ENCODE data around the gene ENTPD1. TPM values are rescaled to one million over a fixed set of nuclear protein-coding genes. Genes with fewer than 3 reads are reported as not detected.
A peak's percentile ranks its signal among the peaks of the same experiment; 100 is the strongest.
"Not testable (repeated sequence)": the region's sequence is repeated elsewhere in the genome, so short reads cannot be mapped to it uniquely, and the experiment has no call there.

The ENTPD1 gene, protein sequence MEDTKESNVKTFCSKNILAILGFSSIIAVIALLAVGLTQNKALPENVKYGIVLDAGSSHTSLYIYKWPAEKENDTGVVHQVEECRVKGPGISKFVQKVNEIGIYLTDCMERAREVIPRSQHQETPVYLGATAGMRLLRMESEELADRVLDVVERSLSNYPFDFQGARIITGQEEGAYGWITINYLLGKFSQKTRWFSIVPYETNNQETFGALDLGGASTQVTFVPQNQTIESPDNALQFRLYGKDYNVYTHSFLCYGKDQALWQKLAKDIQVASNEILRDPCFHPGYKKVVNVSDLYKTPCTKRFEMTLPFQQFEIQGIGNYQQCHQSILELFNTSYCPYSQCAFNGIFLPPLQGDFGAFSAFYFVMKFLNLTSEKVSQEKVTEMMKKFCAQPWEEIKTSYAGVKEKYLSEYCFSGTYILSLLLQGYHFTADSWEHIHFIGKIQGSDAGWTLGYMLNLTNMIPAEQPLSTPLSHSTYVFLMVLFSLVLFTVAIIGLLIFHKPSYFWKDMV
- 0.06 and 0.17 TPM in 2 replicates for total RNA-seq (2014; rRNA removed; shearing (Covaris generic))

- no peak for DNase-seq (ENCODE audit: low read depth)
Observed at GRCh38 chr10:95756041-95756761, at the start of gene ENTPD1. ENTPD1 (plus strand) TSS chr10:95756163; CDS start chr10:95756240, 77 bp downstream.

GRCh38 chr10:95706573-95706972 is 49.4 kb upstream of the ENTPD1 start:
- DNase-seq (ENCODE audit: low read depth) = no peak

GRCh38 chr10:95706990-95707389 is 49.0 kb upstream of the ENTPD1 start:
- no peak for DNase-seq (ENCODE audit: low read depth)

- DNase-seq (ENCODE audit: low read depth) = no peak
Observed at GRCh38 chr10:95711492-95711891, 44.5 kb upstream of the ENTPD1 start.

- no peak for DNase-seq (ENCODE audit: low read depth)
Observed at GRCh38 chr10:95716466-95716865, 39.5 kb upstream of the ENTPD1 start.

DNA sequence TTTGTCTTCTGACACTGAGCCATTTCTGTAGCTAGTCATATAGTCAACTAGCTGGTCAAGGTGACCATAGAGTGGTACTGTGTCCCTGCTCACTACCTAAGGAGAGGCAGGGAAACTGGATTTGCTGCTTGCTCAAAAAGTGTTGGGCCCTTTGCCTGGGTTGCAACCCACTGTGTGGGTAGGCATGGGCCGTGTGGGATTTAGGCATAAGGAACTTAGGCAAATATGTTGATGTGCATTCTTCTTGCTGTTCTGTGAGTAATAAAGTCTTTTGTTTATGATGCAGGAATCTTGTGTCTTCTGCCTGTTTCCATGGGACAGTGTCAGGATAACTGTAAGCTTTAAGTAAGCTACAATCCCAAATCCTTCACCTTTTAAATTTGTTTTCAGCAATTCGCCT is 39.1 kb upstream of the ENTPD1 start:
- DNase-seq (ENCODE audit: low read depth) = no peak

DNA sequence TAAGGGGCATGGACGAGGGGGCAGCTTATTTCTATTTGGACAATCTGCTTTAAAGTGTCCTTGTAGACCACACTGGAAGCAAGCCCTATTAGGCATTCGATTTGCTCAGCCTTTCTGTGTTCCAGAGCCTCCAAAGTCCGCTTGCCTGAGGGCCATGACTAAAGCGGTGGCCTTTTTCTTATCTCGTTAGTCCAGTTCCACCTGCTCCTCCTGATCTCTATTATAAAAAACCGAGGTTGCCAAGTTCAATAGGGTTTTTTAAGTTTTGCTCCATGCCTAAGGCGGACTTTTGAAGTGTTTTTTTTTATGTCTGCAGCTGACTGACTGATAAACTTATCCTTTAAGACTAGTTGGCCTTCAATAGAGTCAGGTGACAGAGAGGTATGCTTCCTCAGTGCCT is 35.2 kb upstream of the ENTPD1 start:
- DNase-seq (ENCODE audit: low read depth) = not testable (repeated sequence)

- not testable (repeated sequence) for DNase-seq (ENCODE audit: low read depth)
Observed at GRCh38 chr10:95722496-95722895, 33.5 kb upstream of the ENTPD1 start.

DNA sequence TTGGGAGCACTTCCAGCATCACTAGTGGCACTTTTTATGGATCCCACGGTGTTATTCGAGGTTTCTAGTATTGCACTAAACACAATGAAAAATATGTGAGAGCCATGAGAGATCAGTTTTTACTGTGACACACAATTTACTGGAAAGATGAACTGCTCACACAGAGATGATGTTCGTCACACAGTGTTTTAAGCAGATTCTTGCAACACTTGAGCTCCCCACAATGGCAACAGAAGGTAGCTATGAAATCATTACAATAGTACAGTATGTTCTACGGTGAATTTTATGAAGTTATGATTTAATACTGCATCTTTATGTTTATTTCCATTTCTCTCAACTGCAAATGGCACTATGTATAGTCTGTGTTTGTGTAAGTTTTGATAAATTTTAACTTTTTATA is 27.4 kb upstream of the ENTPD1 start:
- no peak for DNase-seq (ENCODE audit: low read depth)

GRCh38 chr10:95729323-95730055 is 26.5 kb upstream of the ENTPD1 start:
- no peak for DNase-seq (ENCODE audit: low read depth)

DNA sequence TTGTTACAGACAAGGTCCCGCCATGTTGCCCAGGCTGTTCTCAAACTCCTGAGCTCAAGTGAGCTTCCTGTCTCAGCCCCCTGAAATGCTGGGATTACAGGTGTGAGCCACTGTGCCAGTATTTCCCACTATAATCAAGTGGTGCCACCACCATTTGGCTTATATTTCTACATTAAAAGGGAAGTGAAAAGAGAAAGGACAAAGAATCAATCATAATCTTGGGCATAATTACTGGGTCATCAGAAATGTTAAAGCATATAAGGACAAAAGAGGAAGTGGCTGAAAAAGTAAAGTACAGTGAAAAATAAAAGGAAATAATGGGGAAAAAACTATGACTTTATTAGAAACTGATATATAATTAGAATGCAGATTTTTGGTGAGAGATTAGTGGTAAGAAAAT is 25.7 kb upstream of the ENTPD1 start:
- DNase-seq (ENCODE audit: low read depth) = no peak

DNA sequence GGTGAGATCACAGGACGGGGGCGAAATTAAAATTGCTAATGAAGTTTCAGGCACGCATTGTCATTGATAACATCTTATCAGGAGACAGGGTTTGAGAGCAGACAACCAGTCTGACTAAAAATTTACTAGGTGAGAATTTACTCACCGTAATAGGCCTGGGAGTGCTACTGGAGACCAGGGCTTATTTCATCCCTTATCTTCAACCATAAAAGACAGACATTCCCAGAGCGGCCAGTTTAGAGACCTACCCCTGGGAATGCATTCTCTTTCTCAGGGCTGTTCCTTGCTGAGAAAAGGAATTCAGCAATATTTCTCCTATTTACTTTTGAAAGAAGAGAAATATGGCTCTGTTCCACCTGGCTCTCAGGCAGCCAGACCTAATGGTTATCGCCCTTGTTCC is 23.1 kb upstream of the ENTPD1 start:
- DNase-seq (ENCODE audit: low read depth) = not testable (repeated sequence)

- DNase-seq (ENCODE audit: low read depth) = no peak
Observed at GRCh38 chr10:95739056-95739455, 16.9 kb upstream of the ENTPD1 start.

GRCh38 chr10:95741807-95742467 is 14.0 kb upstream of the ENTPD1 start:
- peak; percentile 45 for DNase-seq (ENCODE audit: low read depth)

GRCh38 chr10:95742485-95742884 is 13.5 kb upstream of the ENTPD1 start:
- peak; percentile 30 for DNase-seq (ENCODE audit: low read depth)

- DNase-seq (ENCODE audit: low read depth) = no peak
Observed at GRCh38 chr10:95742962-95743535, 12.9 kb upstream of the ENTPD1 start.

DNA sequence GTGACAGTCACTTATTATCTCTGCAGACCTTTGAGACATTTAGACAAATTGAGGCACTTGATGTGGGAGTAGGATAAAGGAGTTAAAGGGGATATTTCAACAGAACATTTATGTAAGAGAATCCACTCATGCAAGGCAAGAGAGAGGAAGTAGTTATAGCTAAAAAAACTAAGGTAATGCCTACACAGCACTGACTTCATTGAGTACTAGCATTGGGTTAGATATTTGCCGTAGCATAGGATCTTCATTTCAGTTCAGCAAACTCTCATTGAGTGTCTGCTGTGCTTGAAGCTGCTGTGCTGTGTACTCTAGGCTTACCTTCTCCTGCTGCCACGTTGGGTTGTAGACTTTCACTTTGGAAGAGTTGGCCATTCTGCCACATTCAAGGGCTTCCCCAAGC is 10.5 kb upstream of the ENTPD1 start:
- no peak for DNase-seq (ENCODE audit: low read depth)

GRCh38 chr10:95748349-95748748 is 7.6 kb upstream of the ENTPD1 start:
- DNase-seq (ENCODE audit: low read depth) = no peak

DNA sequence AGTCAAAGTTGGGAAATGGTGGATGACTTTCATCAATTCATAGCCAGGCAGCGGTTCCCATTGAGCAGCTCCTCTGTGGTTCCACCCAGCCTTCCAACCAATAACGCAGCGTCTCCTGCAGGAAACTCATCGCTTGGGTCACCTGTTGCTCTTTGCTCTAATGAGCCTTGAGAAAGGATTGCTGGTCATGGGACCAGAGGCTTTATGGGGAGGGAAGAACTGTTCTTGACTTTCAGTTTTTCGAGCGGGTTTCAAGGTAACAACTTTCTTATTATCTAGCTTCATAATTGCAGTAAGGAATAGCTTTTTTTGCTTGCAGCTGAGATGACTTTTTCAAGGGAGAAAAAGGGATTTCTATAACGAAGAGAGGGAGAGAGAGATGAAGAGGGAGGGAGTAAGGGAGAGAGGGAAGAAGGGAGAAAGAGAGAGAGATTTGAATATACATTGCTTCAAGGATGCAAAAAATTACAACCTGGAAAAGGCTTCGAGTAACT is 405 bp upstream of the ENTPD1 start:
- DNase-seq (ENCODE audit: low read depth) = peak; percentile 40

DNA sequence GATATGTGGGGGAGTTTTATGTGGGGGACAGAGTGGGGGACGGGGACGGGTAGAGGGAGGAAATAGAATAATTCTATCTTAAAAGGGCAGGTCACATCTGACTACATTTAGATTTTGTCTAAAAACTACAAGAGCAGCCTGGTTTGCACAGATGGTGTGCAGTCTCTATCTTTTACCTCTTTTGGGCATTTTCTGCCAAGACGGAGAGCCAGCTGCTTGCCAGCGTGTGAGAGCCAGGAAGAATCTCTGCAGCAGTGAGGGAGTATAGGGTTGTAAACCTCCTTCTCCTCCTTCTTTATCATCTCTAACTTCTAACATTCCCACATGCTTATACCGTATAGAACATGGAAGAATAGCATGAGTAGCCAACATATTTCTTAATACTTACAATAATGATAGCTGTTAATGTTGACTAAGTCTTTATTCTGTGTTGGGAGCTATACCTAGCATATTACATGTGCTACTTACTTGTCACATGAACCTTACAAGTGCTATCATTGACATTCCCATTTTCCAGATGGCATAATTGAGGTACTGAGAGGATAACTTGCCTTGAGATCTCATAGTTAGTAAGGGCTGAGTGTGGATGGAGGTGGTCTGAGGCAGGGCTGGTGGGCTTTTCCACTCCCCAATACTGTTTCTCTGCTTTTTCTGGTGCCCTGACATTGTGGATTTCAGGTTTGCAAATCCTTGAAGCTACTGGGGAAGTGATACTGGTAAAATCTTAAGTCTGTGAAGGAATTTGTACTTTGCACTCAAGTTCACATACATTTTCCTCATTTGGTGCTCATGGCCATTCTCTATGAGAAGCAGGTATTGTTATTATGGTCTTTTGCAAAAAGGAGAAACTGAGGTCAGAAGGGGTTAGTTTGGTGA is 1.1 kb downstream of the ENTPD1 start:
- DNase-seq (ENCODE audit: low read depth) = no peak

Data from Daoy (cell line).